HepG2 (cell line): ENCODE results near the gene C1QTNF1. TPM values are rescaled to one million over a fixed set of nuclear protein-coding genes. Genes with fewer than 3 reads are reported as not detected.
A peak's percentile ranks its signal among the peaks of the same experiment; 100 is the strongest.

Experiments
- BATF2 ChIP-seq: sonication (generic); formaldehyde crosslinking; IDR thresholded peaks from 2 replicates; pipeline ENCODE4 v1.8.0; 2022; ENCODE audit warnings: mild to moderate bottlenecking, missing genetic modification reagents, moderate library complexity
- BORCS8-MEF2B ChIP-seq: sonication (generic); formaldehyde crosslinking; IDR thresholded peaks from 2 replicates; pipeline ENCODE4 v1.8.0; 2022; ENCODE audit warnings: mild to moderate bottlenecking, missing genetic modification reagents
- CHD4 ChIP-seq: fragments of 200-600 bp; sonication (generic); IDR thresholded peaks from 2 replicates; pipeline ENCODE4 v1.7.0; 2017; ENCODE audit warnings: mild to moderate bottlenecking, low read length, borderline replicate concordance
- CREM ChIP-seq, 2 experiments: sonication (generic) in 1 of 2; formaldehyde crosslinking in 1 of 2; IDR thresholded peaks; 2 replicates each; pipeline versions ENCODE4 v1.4.0 to v1.6.1; 2016 to 2020; ENCODE audit warnings: antibody characterized with exemption in 1 of 2, mild to moderate bottlenecking in 1 of 2, missing genetic modification reagents in 1 of 2
- CSRNP2 ChIP-seq: sonication (generic); formaldehyde crosslinking; conservative IDR thresholded peaks from 2 replicates; pipeline ENCODE4 v1.8.0; 2022; ENCODE audit warnings: low read depth, missing genetic modification reagents
- DRAP1 ChIP-seq: IDR thresholded peaks from 2 replicates; pipeline ENCODE4 v1.6.1; 2016; ENCODE audit warnings: missing genetic modification reagents, missing compliant biosample characterization
- HMG20A ChIP-seq: IDR thresholded peaks from 2 replicates; pipeline ENCODE4 v1.6.1; 2016; ENCODE audit warnings: borderline replicate concordance
- KDM2A ChIP-seq: sonication (generic); formaldehyde crosslinking; IDR thresholded peaks from 2 replicates; pipeline ENCODE4 v1.4.0; 2020; ENCODE audit warnings: low read depth, missing genetic modification reagents, borderline replicate concordance
- KMT2B ChIP-seq: IDR thresholded peaks from 2 replicates; pipeline ENCODE4 v1.6.1; 2016; ENCODE audit warnings: missing genetic modification reagents, missing compliant biosample characterization
- MYC ChIP-seq: sonication (generic); formaldehyde crosslinking; IDR thresholded peaks from 2 replicates; pipeline ENCODE4 v1.9.0; 2021; ENCODE audit warnings: missing genetic modification reagents, borderline replicate concordance
- NAIF1 ChIP-seq: sonication (generic); formaldehyde crosslinking; IDR thresholded peaks from 2 replicates; pipeline ENCODE4 v1.5.0; 2020; ENCODE audit warnings: mild to moderate bottlenecking, missing genetic modification reagents, borderline replicate concordance
- RXRA ChIP-seq: sonication (generic); formaldehyde crosslinking; IDR thresholded peaks from 2 replicates; pipeline ENCODE4 v1.5.1; 2020; ENCODE audit warnings: missing genetic modification reagents
- SNAPC2 ChIP-seq: sonication (generic); formaldehyde crosslinking; IDR thresholded peaks from 2 replicates; pipeline ENCODE4 v1.8.1; 2022; ENCODE audit warnings: mild to moderate bottlenecking, missing genetic modification reagents
- SNAPC5 ChIP-seq: sonication (generic); formaldehyde crosslinking; IDR thresholded peaks from 2 replicates; pipeline ENCODE4 v1.8.1; 2023; ENCODE audit warnings: mild to moderate bottlenecking, missing genetic modification reagents, borderline replicate concordance
- TBX3 ChIP-seq: fragments of 450-650 bp; IDR thresholded peaks from 2 replicates; pipeline ENCODE4 v1.6.1; 2017; ENCODE audit warnings: antibody characterized with exemption, mild to moderate bottlenecking, inconsistent platforms, borderline replicate concordance
- TOPORS ChIP-seq: sonication (generic); formaldehyde crosslinking; IDR thresholded peaks from 2 replicates; pipeline ENCODE4 v1.8.0; 2023; ENCODE audit warnings: mild to moderate bottlenecking, missing genetic modification reagents
- ZFY ChIP-seq: sonication (generic); formaldehyde crosslinking; IDR thresholded peaks from 2 replicates; pipeline ENCODE4 v1.4.0; 2020; ENCODE audit warnings: missing genetic modification reagents
- ZNF142 ChIP-seq: sonication (generic); formaldehyde crosslinking; IDR thresholded peaks from 2 replicates; pipeline ENCODE4 v1.4.0; 2020; ENCODE audit warnings: missing genetic modification reagents
- ZNF329 ChIP-seq: sonication (generic); formaldehyde crosslinking; IDR thresholded peaks from 2 replicates; pipeline ENCODE4 v1.9.0; 2021; ENCODE audit warnings: low read depth, mild to moderate bottlenecking, missing genetic modification reagents
- ZNF441 ChIP-seq: sonication (generic); formaldehyde crosslinking; IDR thresholded peaks from 2 replicates; pipeline ENCODE4 v1.7.0; 2021; ENCODE audit warnings: missing genetic modification reagents, borderline replicate concordance
- ZNF550 ChIP-seq: sonication (generic); formaldehyde crosslinking; IDR thresholded peaks from 2 replicates; pipeline ENCODE4 v1.4.0; 2020; ENCODE audit warnings: mild to moderate bottlenecking, missing genetic modification reagents, borderline replicate concordance
- polyA plus RNA-seq, 8 experiments: library from polyadenylated mRNA; depleted of rRNA in 3 of 8; stranded (reverse) in 7 of 8; unstranded in 1 of 8; fragments of >200 nt; fragmentation: Illumina TruSeq in 4 of 8; extraction: Trizol in 4 of 8; gene quantifications; 2 replicates each; pipeline versions ENCODE4 v1.2.1 to v1.2.3, GENCODE V29; 2011 to 2016; ENCODE audit warnings: low read depth in 4 of 8, missing spikeins in 1 of 8, mixed read lengths in 1 of 8; ENCODE audit not compliant: insufficient read depth in 1 of 8
- total RNA-seq, 5 experiments: library from RNA; depleted of rRNA; stranded (reverse); fragments of >200 nt; fragmentation: Illumina TruSeq; extraction: Trizol; gene quantifications; 2 replicates each; pipeline ENCODE4 v1.2.3, GENCODE V29; 2016; ENCODE audit warnings: low read depth in 1 of 5

C1QTNF1 gene
- total and polyA plus RNA-seq, 2 of the 13 experiments (the other 11 are each of a cell fraction or from before 2014, with no cell fraction given) = 0.18 to 0.86 TPM

GRCh38 chr17:79023886-79024771, at the start of gene C1QTNF1 (continued):
- TF ChIP-seq ZNF142 (no peak), KDM2A (CRISPR knock-in tag) (peak; percentile 63), TBX3 (no peak), CSRNP2 (CRISPR knock-in tag) (no peak), BORCS8-MEF2B (CRISPR knock-in tag) (0 out of 2 replicates have a peak, but pooled peaks have one; percentile 12), MYC (CRISPR knock-in tag) (peak; percentile 76; the same call in 1 of the 2 replicates), CHD4 (no peak), SNAPC5 (no peak), RXRA (no peak), NAIF1 (CRISPR knock-in tag) (no peak), TOPORS (CRISPR knock-in tag) (no peak), KMT2B (CRISPR knock-in tag) (no peak), ZNF329 (CRISPR knock-in tag) (no peak), SNAPC2 (CRISPR knock-in tag) (no peak), BATF2 (CRISPR knock-in tag) (no peak), HMG20A (CRISPR knock-in tag) (no peak), DRAP1 (no peak), ZNF550 (CRISPR knock-in tag) (peak; percentile 41; the same call in 1 of the 2 replicates), ZNF441 (no peak), CREM (IDR thresholded peaks at IDR 0.05) (no peak), CREM (CRISPR knock-in tag; IDR thresholded peaks at IDR 0.05) (no peak), ZFY (CRISPR knock-in tag) (peak; percentile 21; the same call in 1 of the 2 replicates)
